Endothelial cell of umbilical vein (primary cell): Measurements from ENCODE around the gene MERTK.

Experiments
- EZH2 ChIP-seq: IDR thresholded peaks from 2 replicates; pipeline ENCODE4 v1.6.1; 2012; ENCODE audit warnings: borderline replicate concordance, low read depth, mild to moderate bottlenecking, moderate library complexity, low read length, inconsistent platforms; ENCODE audit not compliant: severe bottlenecking
- FOS ChIP-seq: IDR thresholded peaks from 2 replicates; pipeline ENCODE4 v1.6.1; 2011; ENCODE audit warnings: mild to moderate bottlenecking, low read length, moderate library complexity, borderline replicate concordance; ENCODE audit not compliant: insufficient read depth
- GATA2 ChIP-seq: IDR thresholded peaks from 2 replicates; pipeline ENCODE4 v1.7.0; 2011; ENCODE audit warnings: low read depth, mild to moderate bottlenecking, moderate library complexity, mixed read lengths, low read length; ENCODE audit not compliant: insufficient read length, insufficient read depth
- JUN ChIP-seq: IDR thresholded peaks from 2 replicates; pipeline ENCODE4 v1.6.1; 2011; ENCODE audit warnings: borderline replicate concordance, low read depth; ENCODE audit not compliant: insufficient read length, insufficient read depth
- MYC ChIP-seq: IDR thresholded peaks from one replicate; pipeline ENCODE4 v1.6.1; 2011; ENCODE audit warnings: mild to moderate bottlenecking, low read depth, low read length
- POLR2A ChIP-seq: IDR thresholded peaks from 2 replicates; pipeline ENCODE4 v1.6.1; 2012; ENCODE audit warnings: low read depth, mild to moderate bottlenecking, control low read depth, low read length
- POLR2AphosphoS5 ChIP-seq: IDR thresholded peaks from 2 replicates; pipeline ENCODE4 v1.6.1; 2012; ENCODE audit warnings: low read depth, mild to moderate bottlenecking, control low read depth, low read length, moderate library complexity; ENCODE audit not compliant: insufficient read depth
- TF ChIP-seq, protein P1 (sequence below), 2 donors: IDR thresholded peaks; 1 replicate in 1 of 2; 2 replicates in 1 of 2; pipeline ENCODE4 v1.5.1; 2011; ENCODE audit warnings: low read length in 2 of 2, mild to moderate bottlenecking in 2 of 2, moderate library complexity in 2 of 2, control low read depth in 1 of 2, inconsistent platforms in 1 of 2, low read depth in 1 of 2; ENCODE audit not compliant: insufficient read depth in 1 of 2; ENCODE audit errors: extremely low read depth in 1 of 2
- TF ChIP-seq, protein P2 (sequence below): IDR thresholded peaks from 2 replicates; pipeline ENCODE4 v1.6.1; 2011; ENCODE audit not compliant: insufficient read depth, insufficient read length

DNA sequence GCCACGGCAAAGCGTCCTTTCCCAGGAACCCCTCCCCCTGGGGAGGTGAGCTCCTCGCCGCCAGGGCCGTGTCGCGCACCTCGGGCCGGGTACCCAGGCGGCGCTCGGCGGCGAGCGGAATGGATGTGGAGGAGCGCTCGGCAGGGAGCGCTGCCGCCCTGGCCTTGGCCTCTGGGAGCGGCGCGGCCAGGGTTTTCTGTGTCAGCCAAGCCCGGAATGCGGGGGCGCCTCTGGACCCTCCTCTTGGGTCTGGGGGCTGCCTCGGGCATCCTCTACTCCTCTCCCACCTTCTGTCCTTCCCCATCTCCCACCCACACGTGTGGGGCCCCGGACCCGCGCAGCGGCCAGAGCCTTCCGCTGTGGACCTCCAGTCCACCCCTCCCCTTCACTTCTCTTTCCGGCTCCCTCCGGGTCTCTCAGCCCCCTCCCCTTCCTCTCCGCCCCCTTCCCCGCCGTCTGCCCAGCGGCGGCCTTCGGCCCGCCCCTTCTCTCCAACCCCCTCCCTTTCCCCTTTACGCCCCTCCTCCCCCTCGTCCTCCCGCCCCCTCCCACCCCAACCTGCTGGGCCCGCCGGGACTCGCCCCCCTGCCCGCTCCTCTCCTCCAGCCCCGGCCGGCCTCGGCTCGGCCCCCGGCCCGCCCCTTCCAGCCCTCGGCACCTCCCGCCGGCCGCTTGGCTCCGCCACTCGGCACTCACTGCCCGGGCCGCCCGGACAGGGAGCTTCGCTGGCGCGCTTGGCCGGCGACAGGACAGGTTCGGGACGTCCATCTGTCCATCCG lies at the start of gene MERTK:
- TF ChIP-seq, protein P1, sequence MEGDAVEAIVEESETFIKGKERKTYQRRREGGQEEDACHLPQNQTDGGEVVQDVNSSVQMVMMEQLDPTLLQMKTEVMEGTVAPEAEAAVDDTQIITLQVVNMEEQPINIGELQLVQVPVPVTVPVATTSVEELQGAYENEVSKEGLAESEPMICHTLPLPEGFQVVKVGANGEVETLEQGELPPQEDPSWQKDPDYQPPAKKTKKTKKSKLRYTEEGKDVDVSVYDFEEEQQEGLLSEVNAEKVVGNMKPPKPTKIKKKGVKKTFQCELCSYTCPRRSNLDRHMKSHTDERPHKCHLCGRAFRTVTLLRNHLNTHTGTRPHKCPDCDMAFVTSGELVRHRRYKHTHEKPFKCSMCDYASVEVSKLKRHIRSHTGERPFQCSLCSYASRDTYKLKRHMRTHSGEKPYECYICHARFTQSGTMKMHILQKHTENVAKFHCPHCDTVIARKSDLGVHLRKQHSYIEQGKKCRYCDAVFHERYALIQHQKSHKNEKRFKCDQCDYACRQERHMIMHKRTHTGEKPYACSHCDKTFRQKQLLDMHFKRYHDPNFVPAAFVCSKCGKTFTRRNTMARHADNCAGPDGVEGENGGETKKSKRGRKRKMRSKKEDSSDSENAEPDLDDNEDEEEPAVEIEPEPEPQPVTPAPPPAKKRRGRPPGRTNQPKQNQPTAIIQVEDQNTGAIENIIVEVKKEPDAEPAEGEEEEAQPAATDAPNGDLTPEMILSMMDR (IDR thresholded peaks at IDR 0.05; ENCODE audit: extremely low read depth in 1 of 2, insufficient read depth in 1 of 2, low read depth in 1 of 2, low read length in 2 of 2), result peak; percentile 52 to 76
- TF ChIP-seq, protein P2, sequence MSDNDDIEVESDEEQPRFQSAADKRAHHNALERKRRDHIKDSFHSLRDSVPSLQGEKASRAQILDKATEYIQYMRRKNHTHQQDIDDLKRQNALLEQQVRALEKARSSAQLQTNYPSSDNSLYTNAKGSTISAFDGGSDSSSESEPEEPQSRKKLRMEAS, result no peak
- TF ChIP-seq POLR2AphosphoS5 (peak; percentile 91), POLR2A (peak; percentile 88), EZH2 (no peak), MYC (no peak), GATA2 (no peak), JUN (no peak), FOS (no peak)
